Activated gamma-delta T cell treated with anti-CD3 and anti-CD28 coated beads, Interleukin-2, amount 50 U/mL, for 16 hours (primary cell): Measurements from ENCODE around the gene HIP1R.

Source experiments
- DNase-seq: peaks from one replicate; pipeline ENCODE4 v3.0.0-alpha.2; 2020; ENCODE audit warnings: low read depth

HIP1R gene

GRCh38 chr12:122860854-122861586 lies 25.8 kb downstream of the HIP1R start:
- DNase-seq = no peak

DNA sequence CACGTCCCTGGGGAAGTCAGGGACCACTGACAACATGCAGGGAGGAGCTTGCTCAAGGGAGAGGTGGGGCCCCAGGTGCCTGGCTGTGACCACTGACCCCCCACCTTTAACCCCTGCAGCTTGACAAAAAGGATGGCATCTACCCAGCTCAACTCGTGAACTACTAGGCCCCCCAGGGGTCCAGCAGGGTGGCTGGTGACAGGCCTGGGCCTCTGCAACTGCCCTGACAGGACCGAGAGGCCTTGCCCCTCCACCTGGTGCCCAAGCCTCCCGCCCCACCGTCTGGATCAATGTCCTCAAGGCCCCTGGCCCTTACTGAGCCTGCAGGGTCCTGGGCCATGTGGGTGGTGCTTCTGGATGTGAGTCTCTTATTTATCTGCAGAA lies 26.3 kb downstream of the HIP1R start:
- no peak for DNase-seq

DNA sequence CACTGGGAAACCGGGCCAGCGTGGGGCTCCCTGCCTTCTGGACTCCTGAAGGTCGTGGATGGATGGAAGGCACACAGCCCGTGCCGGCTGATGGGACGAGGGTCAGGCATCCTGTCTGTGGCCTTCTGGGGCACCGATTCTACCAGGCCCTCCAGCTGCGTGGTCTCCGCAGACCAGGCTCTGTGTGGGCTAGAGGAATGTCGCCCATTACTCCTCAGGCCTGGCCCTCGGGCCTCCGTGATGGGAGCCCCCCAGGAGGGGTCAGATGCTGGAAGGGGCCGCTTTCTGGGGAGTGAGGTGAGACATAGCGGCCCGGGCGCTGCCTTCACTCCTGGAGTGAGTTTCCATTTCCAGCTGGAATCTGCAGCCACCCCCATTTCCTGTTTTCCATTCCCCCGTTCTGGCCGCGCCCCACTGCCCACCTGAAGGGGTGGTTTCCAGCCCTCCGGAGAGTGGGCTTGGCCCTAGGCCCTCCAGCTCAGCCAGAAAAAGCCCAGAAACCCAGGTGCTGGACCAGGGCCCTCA lies 26.9 kb downstream of the HIP1R start:
- no peak for DNase-seq

- DNase-seq = no peak
These were observed 27.8 kb downstream of the HIP1R start for GRCh38 chr12:122862872-122863701.

GRCh38 chr12:122864894-122865253 lies 29.6 kb downstream of the HIP1R start:
- no peak for DNase-seq

- no peak for DNase-seq
These were observed 30.3 kb downstream of the HIP1R start for GRCh38 chr12:122865268-122866231.

- no peak for DNase-seq
These were observed 31.1 kb downstream of the HIP1R start for GRCh38 chr12:122866379-122866778.

- no peak for DNase-seq
These were observed 31.8 kb downstream of the HIP1R start for GRCh38 chr12:122866950-122867607.

GRCh38 chr12:122867691-122868461 lies 32.6 kb downstream of the HIP1R start:
- DNase-seq = no peak

GRCh38 chr12:122868471-122869177 lies 33.4 kb downstream of the HIP1R start:
- no peak for DNase-seq

DNA sequence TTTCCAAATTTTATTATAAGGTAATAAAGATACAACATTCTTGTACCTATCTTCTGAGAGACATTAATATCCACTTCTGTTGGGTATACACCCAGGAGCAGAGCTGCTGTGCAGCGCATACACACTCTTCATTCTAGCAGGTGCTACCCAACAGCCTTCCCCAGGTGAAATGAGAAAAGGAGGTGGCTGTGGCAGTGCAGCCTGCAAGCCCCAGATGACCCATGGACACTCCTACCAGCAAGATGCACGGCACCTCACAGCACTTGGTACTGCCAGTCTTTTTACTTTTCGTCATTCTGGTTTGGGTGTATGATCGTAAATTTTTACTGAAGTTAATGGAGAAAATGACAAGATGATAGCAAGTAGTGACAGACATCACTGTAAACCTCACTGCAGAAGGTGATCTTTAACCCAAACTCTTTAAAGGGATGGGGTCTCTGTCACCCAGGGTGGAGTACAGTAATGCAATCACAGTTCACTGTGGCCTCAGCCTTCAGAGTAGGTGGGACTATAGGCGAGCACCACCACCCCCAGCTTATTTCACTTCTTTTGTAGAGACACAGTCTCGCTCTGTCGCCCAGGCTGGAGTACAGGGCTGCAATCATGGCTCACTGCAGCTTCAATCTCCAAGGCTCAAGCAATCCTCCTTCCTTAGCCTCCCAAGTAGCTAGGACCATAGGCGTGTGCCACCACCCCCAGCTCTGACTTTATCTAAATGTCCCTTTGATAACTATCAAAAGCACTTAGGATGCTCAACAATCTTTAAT lies 34.1 kb downstream of the HIP1R start:
- no peak for DNase-seq

DNA sequence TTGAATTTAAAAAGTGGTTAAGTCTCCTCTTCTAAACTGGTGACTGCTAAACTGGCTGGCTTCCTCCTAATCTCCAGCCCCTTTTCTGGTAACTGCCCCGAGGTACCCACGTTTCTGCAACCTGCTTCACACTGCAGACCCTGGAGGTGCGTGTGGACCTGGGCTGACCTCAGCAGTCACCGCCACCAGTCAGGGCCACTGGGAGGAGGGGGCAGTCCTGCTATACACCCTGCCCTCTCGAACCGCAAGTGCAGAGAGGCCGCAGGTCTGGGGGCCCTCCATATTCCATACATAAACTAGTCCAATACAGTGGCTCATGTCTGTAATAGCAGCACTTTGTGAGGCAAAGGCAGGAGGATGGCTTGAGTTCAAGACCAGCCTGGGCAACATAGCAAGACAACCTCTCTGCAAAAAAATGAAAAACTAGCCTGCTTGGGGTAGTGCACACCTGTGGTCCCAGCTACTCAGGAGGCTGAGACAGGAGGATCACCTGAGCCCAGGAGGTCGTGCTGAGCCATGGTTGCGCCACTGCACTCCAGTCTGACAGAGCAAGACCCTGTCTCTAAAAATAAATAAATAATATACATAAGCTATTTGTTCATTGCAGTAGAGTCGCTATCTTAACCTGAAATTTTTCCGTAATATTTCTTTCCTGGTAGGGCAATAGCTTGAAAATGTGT lies 35.0 kb downstream of the HIP1R start:
- no peak for DNase-seq

DNA sequence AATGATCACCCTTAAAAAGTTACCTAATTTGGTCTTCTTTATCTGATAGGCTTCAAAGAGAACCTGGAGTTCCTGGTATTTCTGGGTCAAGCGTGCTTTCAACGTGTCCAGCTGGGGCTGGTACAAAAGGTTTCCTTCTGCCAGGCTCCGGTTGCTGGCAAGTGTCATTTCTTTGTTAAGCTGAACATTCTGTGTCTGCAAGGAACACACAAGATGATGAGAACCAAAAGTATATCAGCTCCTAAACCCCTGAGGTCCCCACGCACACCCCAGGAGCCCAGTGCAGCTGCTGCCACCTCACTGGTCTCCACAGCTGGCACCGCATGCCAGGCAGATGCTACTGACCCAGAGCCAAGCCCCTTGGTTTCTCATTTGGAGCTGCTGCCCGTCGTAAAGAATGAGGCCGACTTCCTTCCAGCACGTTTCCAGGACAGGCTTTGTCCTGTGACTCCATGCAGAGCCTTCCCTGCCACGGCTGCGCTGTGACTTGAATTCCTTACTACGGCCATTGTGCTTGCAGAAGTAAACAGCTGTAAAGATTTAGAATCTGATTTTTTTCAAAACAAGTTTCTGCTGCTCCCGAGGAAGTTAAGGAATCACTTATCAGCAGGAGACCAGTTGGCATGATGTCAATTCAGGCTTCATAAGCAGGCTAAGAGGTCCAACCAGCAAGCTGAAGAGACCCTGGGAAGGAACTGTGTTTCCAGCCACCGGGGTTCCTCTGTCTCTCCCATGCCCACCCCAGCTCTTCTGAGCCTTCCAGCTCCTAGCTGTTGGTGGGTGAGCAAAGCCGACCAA lies 35.8 kb downstream of the HIP1R start:
- no peak for DNase-seq

GRCh38 chr12:122871851-122872780 lies 36.9 kb downstream of the HIP1R start:
- DNase-seq = no peak

GRCh38 chr12:122872815-122873361 lies 37.6 kb downstream of the HIP1R start:
- DNase-seq = no peak

- no peak for DNase-seq
These were observed 38.3 kb downstream of the HIP1R start for GRCh38 chr12:122873540-122873939.

DNA sequence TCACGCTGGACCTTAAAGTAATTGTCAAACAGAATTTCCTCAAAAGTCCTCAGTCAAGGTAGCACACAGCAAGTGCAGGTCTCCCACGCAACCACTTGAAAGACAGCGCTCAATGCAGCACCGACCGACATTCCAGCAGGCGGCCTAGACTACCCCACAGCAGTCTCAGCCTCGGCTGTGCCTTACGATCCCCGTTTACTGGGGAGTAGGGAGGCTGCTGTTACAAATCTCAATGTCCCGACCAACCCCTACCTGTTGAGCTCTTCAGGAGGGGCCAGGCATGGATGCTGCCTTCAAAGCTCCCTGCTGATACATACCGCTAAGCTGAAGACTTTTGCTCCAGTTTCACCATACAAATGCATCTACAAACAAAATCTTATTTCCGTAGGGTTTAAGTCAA lies 38.8 kb downstream of the HIP1R start:
- DNase-seq = no peak
